HEK293 (cell line): ENCODE results near the gene DNAJC2.

Experiments
- CTCF ChIP-seq: fragments of 450-650 bp; formaldehyde crosslinking; IDR thresholded peaks from 2 replicates; pipeline ENCODE4 v1.5.1; 2016; ENCODE audit warnings: missing biosample characterization, missing genetic modification characterization
- ZEB2 ChIP-seq: fragments of 450-650 bp; formaldehyde crosslinking; IDR thresholded peaks from 2 replicates; pipeline ENCODE4 v1.5.1; 2016; ENCODE audit warnings: missing biosample characterization, missing genetic modification characterization
- ZNF335 ChIP-seq: fragments of 450-650 bp; formaldehyde crosslinking; conservative IDR thresholded peaks from 2 replicates; pipeline ENCODE4 v1.5.1; 2016; ENCODE audit warnings: missing biosample characterization, missing genetic modification characterization
- ZNF776 ChIP-seq: fragments of 450-650 bp; formaldehyde crosslinking; IDR thresholded peaks from 2 replicates; pipeline ENCODE4 v1.5.0; 2017; ENCODE audit warnings: missing biosample characterization, missing genetic modification characterization, borderline replicate concordance

- TF ChIP-seq ZNF776 (tag by site-specific recombination) = no peak
- no peak for TF ChIP-seq ZEB2
- TF ChIP-seq ZNF335 (tag by site-specific recombination) = no peak
- no peak for TF ChIP-seq CTCF (tag by site-specific recombination)
Observed at GRCh38 chr7:103301441-103301840, 43.1 kb downstream of the DNAJC2 start.
